Spleen (tissue), 7 donors: ENCODE measurements around the gene HK3.

Source experiments
- CTCF ChIP-seq, 11 experiments: fragments of 200-600 bp in 7 of 11; fragments of 450-650 bp in 4 of 11; sonication (generic) in 4 of 11; IDR thresholded peaks in 8 of 11; conservative IDR thresholded peaks in 3 of 11; 1 replicate in 7 of 11; 2 replicates in 4 of 11; pipeline versions ENCODE4 v1.4.0 to v1.8.0; 2016 to 2021; ENCODE audit warnings: antibody characterized with exemption in 11 of 11, inconsistent platforms in 4 of 11, mild to moderate bottlenecking in 1 of 11
- POLR2AphosphoS5 ChIP-seq, 3 donors: sonication (generic); formaldehyde crosslinking; IDR thresholded peaks; one replicate each; pipeline ENCODE4 v1.5.1; 2017; ENCODE audit warnings: antibody characterized with exemption in 3 of 3
- donor health status: DM: no; HTN: no; CAD: no; lungs with moderate emphysema.
- donor health status: DM: no; HTN: no; CAD: no.
- donor health status: DM: no; HTN: no; CAD: no.

DNA sequence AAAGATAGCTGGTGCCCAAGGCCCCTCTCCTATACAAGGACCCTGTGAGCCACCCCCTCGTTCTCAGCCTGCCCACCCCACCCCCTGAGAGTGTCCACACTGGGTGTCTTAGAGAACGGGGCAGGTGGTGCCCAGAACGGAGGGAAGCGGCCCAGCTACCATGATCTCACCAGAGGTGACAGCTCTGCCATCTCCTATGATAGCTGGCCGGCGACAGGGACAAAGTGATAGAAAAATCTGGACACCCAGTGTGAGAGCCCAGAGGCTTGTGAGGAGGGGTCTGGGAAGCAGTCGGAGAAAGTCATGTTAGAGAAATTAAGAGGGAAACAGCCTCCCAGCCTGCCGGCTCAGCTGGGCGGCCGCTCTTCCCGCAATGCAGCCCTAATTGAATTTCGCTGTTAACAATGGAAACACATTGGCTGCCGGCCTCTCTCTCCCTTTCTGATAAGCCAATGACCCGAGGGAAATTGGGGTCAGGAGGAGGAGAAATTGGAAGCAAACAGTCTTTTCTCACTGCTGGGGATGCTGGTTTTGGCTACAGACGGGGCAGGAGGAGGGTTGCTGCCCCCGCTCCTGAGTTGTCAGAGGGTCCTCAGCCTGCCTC lies 32.3 kb downstream of the HK3 start:
- TF ChIP-seq CTCF (IDR thresholded peaks at IDR 0.05 in 8 of 11, conservative IDR thresholded peaks at IDR 0.05 in 3 of 11) (no peak), POLR2AphosphoS5 (IDR thresholded peaks at IDR 0.05) (no peak)
